Stimulated activated CD8-positive, alpha-beta memory T cell treated with anti-CD3 and anti-CD28 coated beads, Interleukin-7, amount 100 ng/mL, for 48 hours (primary cell): ENCODE data around the gene PNMT.
A peak's percentile ranks its signal among the peaks of the same experiment; 100 is the strongest.
"Not testable (repeated sequence)": the region's sequence is repeated elsewhere in the genome, so short reads cannot be mapped to it uniquely, and the experiment has no call there.

Experiments used
- DNase-seq, 2 donors: peaks; one replicate each; pipeline ENCODE4 v3.0.0-alpha.2; 2020; ENCODE audit warnings: low read depth in 1 of 2; ENCODE audit errors: extremely low read depth in 1 of 2

Gene PNMT

GRCh38 chr17:39683295-39683939, 15.2 kb downstream of the PNMT start:
- DNase-seq, result no peak

GRCh38 chr17:39684369-39685192, 16.3 kb downstream of the PNMT start:
- no peak for DNase-seq

GRCh38 chr17:39687101-39687545, 18.9 kb downstream of the PNMT start:
- no peak for DNase-seq

DNA sequence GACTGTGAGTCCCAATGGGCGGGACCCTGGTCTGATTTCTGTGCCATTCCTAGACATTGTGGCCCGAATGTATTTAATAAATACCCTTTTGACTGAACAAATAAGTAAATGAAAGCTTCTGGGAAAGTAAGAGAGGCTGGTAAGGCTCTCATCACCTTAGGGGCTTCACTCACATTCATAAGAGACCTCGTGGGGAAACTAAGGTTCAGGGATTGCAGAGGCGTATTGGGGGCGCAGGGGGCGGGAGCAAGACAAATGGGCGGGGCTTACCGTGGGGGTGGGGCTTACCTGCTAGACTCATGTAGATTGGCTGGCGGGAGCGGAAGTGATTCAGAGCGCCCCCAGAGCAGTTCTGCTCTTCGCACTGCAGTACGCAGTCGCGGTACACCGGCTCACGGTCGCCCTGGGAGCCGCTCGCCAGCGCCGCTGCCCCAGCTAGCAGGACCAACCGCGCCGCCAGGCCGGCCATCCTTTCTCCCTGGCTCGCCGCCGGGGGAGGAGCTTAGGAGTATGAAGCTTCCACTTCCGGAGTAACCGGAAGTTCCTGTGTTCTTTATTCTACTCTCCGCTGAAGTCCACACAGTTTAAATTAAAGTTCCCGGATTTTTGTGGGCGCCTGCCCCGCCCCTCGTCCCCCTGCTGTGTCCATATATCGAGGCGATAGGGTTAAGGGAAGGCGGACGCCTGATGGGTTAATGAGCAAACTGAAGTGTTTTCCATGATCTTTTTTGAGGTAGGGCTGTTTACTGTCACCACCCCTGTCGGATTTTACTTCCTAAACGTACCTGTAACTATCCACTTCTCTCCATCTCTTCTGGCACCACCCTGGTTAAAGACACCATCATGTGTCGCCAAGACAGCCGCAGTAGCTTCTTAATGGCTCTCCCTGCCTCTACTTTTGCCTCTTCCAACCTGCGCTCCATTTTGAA, 19.6 kb downstream of the PNMT start, which contains the start of gene PGAP3:
TSS of gene PGAP3 (minus strand) at position 512 of the 929 bp plus-strand sequence. CDS start at position 469, 43 bp downstream.
- peak; percentile 80 to 91 for DNase-seq

- no peak for DNase-seq
Observed at GRCh38 chr17:39688475-39688835, 20.2 kb downstream of the PNMT start.

DNA sequence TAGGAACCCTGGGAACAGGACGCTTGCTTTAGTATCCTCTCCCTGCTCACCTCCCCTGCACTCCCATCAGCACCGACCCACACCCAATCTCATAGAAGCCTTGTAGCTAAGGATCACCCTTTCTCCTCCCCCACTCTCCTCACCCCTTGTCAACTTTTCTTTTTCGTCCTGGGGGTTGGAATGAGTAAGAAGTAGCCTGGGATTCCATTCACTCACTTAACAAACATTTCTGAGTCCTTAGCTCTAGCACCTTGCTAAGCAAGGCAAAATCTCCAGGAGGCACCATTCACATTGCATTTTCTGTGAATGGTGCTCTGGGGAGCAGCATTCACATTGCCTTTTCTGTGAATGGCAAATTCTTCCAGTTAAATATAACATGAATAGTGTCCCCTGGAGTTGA, 20.7 kb downstream of the PNMT start:
- DNase-seq, result no peak

- DNase-seq, result no peak
Observed at GRCh38 chr17:39694593-39694992, 26.3 kb downstream of the PNMT start.

DNA sequence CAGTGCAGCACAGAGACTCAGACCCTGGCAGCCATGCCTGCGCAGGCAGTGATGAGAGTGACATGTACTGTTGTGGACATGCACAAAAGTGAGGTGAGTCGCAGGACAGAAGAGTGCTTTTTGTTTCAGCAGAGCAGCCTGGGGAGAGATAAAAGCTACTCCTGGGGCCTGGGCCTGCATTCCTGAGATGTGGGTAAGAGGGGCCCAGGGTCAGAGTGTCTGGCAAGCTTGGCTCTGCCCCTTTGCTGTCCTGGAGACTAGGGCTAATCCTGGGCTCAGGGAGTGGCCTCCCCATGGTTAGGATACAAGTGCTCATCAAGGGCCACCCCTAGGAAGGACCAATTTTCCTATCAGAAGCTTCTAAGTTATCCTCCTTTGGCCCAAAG, 26.8 kb downstream of the PNMT start:
- no peak for DNase-seq

- DNase-seq, result no peak
Observed at GRCh38 chr17:39696731-39697130, 28.5 kb downstream of the PNMT start.

DNA sequence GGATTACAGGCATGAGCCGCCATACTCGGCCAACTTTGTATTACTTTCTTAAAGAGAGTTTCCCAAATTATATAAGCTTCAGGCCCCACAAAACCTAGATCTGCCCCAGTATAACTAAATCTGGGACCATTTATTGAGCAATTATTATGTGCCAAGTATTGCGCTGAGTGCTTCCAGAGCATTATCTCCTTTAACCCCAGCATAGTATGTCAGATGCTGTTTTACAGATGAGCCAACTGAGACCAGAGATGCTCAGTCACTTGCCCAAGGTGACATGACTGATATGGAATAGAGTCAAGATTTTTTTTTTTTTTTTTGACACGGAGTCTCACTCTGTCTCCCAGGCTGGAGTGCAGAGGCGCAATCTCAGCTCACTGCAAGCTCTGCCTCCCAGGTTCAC, 29.7 kb downstream of the PNMT start:
- DNase-seq, result no peak

- DNase-seq, result not testable (repeated sequence)
Observed at GRCh38 chr17:39699157-39699817, 31.0 kb downstream of the PNMT start.

GRCh38 chr17:39699818-39700147, 31.5 kb downstream of the PNMT start, which contains the start of gene ERBB2:
Gene ERBB2, plus strand, starts transcription at chr17:39700064. Its CDS starts 175 bp downstream, at chr17:39700239.
- DNase-seq, result no peak

DNA sequence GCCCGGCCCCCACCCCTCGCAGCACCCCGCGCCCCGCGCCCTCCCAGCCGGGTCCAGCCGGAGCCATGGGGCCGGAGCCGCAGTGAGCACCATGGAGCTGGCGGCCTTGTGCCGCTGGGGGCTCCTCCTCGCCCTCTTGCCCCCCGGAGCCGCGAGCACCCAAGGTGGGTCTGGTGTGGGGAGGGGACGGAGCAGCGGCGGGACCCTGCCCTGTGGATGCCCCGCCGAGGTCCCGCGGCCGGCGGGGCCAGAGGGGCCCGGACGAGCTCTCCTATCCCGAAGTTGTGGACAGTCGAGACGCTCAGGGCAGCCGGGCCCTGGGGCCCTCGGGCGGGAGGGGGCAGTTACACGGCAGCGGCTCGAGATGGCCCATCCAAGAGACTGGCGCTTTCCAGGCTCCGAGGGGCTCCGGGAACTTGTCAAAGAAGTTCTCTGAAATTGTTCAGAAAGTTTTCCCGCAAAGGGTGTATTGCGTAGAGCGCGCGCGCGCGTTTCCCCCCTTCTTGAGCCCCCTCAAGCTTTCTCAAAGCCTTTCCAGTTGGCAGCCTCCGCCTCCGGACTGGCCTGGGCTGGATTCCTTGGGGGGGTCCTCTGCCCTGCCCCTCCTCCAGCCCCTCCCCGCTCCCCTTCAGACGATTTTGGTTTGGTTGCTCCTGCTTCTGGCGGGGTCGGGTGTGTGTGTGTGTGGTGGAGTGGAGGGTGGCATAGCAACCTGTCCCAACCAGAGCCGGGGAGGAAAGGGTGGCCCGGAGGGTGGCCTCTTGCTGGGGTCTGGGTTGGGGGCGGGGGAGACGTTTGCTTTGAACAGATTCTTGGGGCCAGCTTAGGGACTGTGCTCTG, 32.1 kb downstream of the PNMT start:
- DNase-seq, result no peak

DNA sequence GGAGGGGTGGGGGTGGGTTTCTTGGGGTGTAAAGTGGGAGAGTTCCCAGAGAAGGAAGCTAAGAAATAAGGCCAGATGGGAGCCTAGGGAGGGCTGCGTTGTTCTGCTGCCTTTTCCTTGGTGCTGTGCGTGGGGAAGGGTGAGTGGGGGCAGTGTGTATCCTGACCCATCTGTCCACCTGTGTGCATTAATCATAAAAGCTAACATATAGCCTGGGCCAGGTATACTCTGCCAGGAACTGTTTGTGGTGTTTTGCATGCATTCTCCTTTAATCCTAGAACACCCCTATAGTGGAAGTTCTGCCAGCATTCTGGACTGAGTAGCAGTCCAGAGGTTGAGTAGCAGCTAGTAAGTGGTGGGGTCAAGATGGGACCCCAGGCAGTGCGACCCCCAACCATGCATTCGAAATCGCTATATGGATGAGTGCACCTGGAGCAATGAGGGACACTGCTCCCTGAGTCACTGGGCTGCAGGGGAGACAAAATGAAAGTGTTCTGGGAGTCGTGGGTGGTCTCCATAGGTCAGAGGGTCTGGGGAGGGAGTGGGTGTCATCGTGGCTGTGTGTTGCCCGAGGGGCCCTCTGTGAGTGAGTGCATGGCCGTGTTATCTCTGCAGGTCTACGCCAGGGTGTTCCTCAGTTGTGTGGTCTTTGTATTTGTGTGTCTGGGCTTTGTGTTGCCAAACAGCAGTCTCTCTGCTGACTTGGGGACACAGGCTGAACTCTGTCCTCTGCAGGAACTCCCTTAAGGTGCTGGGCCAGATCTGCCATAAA, 32.9 kb downstream of the PNMT start:
- DNase-seq, result no peak

DNA sequence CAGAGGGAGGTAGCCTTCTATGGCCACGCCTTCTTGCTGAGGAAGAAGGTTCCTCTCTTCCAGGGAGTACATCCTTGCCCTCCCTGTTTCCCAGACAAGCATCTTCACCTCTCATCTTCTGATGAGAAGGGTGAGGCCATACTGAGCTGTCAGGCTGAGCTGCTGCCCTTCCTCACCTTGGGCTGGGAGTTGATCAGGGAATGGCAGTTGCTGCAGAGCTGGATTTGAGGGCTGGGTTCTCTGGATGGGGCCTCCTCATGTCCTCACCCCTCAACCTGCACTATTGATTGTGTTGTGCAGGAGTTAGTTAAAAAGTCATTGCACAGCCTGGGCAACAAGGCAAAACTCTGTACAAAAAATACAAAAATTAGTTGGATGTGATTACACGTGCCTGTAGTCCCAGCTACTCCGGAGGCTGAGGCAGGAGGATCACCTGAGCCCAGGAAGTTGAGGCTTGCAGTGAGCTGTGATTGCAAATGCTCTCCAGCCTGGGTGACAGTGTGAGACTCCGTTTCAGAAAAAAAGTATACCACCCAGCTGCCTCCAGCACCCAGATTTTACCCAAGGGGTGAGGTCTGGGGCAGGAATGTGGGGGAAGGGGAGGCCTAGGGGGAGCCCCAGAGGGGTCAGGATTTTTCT, 33.6 kb downstream of the PNMT start:
- DNase-seq, result no peak

DNA sequence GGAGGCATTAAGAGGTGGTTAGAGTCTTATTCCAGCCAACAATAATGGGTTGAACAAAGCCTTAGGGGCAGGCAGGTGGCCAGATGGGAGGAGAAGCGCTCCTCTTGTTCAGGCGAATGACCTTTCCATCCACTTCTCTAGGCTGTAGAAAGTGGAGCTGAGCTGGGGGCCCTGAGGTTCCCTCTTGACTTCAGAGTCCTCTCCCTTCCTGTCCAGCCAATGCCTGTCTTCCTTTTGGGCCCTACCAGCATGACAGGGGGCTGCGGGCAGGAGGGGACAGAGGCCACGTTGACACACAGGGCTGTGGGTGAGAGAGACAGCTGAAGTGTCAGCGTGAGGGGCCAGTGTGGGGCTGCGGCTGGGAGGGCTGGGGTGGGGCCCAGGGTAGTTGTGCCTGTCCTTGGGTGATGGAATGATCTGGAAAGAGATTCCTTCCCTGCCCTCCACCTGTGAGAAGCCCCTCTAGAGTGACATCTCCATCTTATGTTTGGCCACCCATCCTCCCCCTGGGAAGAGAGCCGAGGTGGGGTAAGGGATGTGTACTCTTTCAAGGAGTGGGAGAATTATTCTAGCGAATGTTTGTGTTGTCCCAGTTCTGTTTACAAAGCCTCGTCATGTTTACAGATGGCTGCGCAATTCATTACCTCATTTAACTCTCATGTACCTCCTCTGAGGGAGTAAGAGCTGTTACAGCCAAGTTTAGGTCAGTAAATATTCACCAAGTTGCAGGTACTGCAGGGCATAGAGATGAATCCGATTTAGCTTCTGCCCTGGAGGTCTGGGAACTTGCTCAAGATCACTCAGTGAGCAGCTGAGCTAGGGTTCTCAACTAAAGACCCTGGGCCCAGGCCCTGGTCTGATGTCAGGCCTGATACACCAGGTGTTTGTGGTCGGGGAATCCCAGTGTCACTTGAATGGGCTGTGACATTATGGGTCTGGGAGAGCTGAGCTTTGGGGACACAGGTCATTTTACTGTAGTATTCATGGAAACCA, 34.9 kb downstream of the PNMT start:
- DNase-seq, result no peak

- no peak for DNase-seq
Observed at GRCh38 chr17:39703913-39704312, 35.7 kb downstream of the PNMT start.
